Endothelial cell of umbilical vein (primary cell): ENCODE measurements around the gene FLRT2.

ENCODE experiments used
- EZH2 ChIP-seq: IDR thresholded peaks from 2 replicates; pipeline ENCODE4 v1.6.1; 2012; ENCODE audit warnings: borderline replicate concordance, low read depth, mild to moderate bottlenecking, moderate library complexity, low read length, inconsistent platforms; ENCODE audit not compliant: severe bottlenecking
- FOS ChIP-seq: IDR thresholded peaks from 2 replicates; pipeline ENCODE4 v1.6.1; 2011; ENCODE audit warnings: mild to moderate bottlenecking, low read length, moderate library complexity, borderline replicate concordance; ENCODE audit not compliant: insufficient read depth
- JUN ChIP-seq: IDR thresholded peaks from 2 replicates; pipeline ENCODE4 v1.6.1; 2011; ENCODE audit warnings: borderline replicate concordance, low read depth; ENCODE audit not compliant: insufficient read length, insufficient read depth
- POLR2A ChIP-seq: IDR thresholded peaks from 2 replicates; pipeline ENCODE4 v1.6.1; 2012; ENCODE audit warnings: low read depth, mild to moderate bottlenecking, control low read depth, low read length
- POLR2AphosphoS5 ChIP-seq: IDR thresholded peaks from 2 replicates; pipeline ENCODE4 v1.6.1; 2012; ENCODE audit warnings: low read depth, mild to moderate bottlenecking, control low read depth, low read length, moderate library complexity; ENCODE audit not compliant: insufficient read depth
- TF ChIP-seq, protein P1 (sequence below), 2 donors: IDR thresholded peaks; 1 replicate in 1 of 2; 2 replicates in 1 of 2; pipeline ENCODE4 v1.5.1; 2011; ENCODE audit warnings: low read length in 2 of 2, mild to moderate bottlenecking in 2 of 2, moderate library complexity in 2 of 2, control low read depth in 1 of 2, inconsistent platforms in 1 of 2, low read depth in 1 of 2; ENCODE audit not compliant: insufficient read depth in 1 of 2; ENCODE audit errors: extremely low read depth in 1 of 2

DNA sequence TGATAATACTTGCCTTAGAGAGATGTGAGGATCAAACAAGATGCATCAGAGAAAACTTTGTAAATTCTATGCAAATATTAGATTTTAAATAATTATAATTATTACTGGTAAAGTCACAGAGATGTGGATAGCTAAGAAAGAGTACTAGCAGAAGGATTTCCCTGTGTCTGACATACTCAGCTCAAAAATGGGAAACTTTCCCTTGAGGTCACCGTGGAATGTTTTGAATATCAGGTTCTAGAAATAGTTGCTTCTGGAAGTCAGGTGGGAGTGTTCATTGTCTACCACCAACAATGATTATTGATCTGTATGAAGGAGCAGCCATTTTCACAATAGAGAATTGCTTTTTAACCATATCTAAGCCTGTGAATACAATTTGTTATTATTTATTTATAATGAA, 71.7 kb downstream of the FLRT2 start:
- TF ChIP-seq POLR2AphosphoS5 (no peak), POLR2A (no peak), EZH2 (no peak), FOS (no peak), JUN (no peak)
- TF ChIP-seq, protein P1, sequence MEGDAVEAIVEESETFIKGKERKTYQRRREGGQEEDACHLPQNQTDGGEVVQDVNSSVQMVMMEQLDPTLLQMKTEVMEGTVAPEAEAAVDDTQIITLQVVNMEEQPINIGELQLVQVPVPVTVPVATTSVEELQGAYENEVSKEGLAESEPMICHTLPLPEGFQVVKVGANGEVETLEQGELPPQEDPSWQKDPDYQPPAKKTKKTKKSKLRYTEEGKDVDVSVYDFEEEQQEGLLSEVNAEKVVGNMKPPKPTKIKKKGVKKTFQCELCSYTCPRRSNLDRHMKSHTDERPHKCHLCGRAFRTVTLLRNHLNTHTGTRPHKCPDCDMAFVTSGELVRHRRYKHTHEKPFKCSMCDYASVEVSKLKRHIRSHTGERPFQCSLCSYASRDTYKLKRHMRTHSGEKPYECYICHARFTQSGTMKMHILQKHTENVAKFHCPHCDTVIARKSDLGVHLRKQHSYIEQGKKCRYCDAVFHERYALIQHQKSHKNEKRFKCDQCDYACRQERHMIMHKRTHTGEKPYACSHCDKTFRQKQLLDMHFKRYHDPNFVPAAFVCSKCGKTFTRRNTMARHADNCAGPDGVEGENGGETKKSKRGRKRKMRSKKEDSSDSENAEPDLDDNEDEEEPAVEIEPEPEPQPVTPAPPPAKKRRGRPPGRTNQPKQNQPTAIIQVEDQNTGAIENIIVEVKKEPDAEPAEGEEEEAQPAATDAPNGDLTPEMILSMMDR (IDR thresholded peaks at IDR 0.05; ENCODE audit: extremely low read depth in 1 of 2, insufficient read depth in 1 of 2, low read depth in 1 of 2, low read length in 2 of 2): no peak
